ENCODE measurements around the gene ZPBP2.

Gene ZPBP2

GRCh38 chr17:39921323-39921722, 53.3 kb downstream of the ZPBP2 start:
- ATAC-seq: no peak
- no peak for TF ChIP-seq ZNF70 (CRISPR knock-in tag; IDR thresholded peaks at IDR 0.05)

GRCh38 chr17:39922006-39922405, 54.0 kb downstream of the ZPBP2 start:
- ATAC-seq: no peak
- TF ChIP-seq ZFP3 (CRISPR knock-in tag; IDR thresholded peaks at IDR 0.05): no peak

GRCh38 chr17:39923230-39923629, 55.2 kb downstream of the ZPBP2 start:
- no peak for ATAC-seq
- TF ChIP-seq PPARA (CRISPR knock-in tag; IDR thresholded peaks at IDR 0.05; ENCODE audit: borderline replicate concordance) (no peak), CSDC2 (CRISPR knock-in tag; IDR thresholded peaks at IDR 0.05) (no peak)

- no peak for ATAC-seq
- TF ChIP-seq TOX (CRISPR knock-in tag; IDR thresholded peaks at IDR 0.05; ENCODE audit: borderline replicate concordance) (no peak), ESRRG (CRISPR knock-in tag; IDR thresholded peaks at IDR 0.05) (no peak), POU6F1 (CRISPR knock-in tag; IDR thresholded peaks at IDR 0.05; ENCODE audit: borderline replicate concordance, low read depth) (no peak), CREB5 (CRISPR knock-in tag; IDR thresholded peaks at IDR 0.05; ENCODE audit: low read depth) (no peak), ARNTL (CRISPR knock-in tag; IDR thresholded peaks at IDR 0.05; ENCODE audit: borderline replicate concordance, low read depth) (no peak), CSRNP3 (CRISPR knock-in tag; IDR thresholded peaks at IDR 0.05) (no peak), TSHZ2 (CRISPR knock-in tag; IDR thresholded peaks at IDR 0.05) (no peak), SNAI2 (CRISPR knock-in tag; IDR thresholded peaks at IDR 0.05) (no peak), ZFP3 (CRISPR knock-in tag; IDR thresholded peaks at IDR 0.05) (no peak), OSR1 (CRISPR knock-in tag; IDR thresholded peaks at IDR 0.05) (no peak)
Observed at GRCh38 chr17:39923836-39924690, 56.1 kb downstream of the ZPBP2 start.

GRCh38 chr17:39924691-39925055, 56.7 kb downstream of the ZPBP2 start:
- ATAC-seq: no peak
- TF ChIP-seq ISL1 (CRISPR knock-in tag; IDR thresholded peaks at IDR 0.05): no peak
- TF ChIP-seq OSR1 (CRISPR knock-in tag; IDR thresholded peaks at IDR 0.05): no peak
- no peak for TF ChIP-seq POU6F1 (CRISPR knock-in tag; IDR thresholded peaks at IDR 0.05; ENCODE audit: borderline replicate concordance, low read depth)
- no peak for TF ChIP-seq BACH2 (CRISPR knock-in tag; IDR thresholded peaks at IDR 0.05; ENCODE audit: borderline replicate concordance)
- TF ChIP-seq TCF4 (CRISPR knock-in tag; IDR thresholded peaks at IDR 0.05; ENCODE audit: borderline replicate concordance): no peak
- no peak for TF ChIP-seq RARB (CRISPR knock-in tag; IDR thresholded peaks at IDR 0.05)
- TF ChIP-seq ZC3H10 (CRISPR knock-in tag; IDR thresholded peaks at IDR 0.05): no peak
- TF ChIP-seq PATZ1 (CRISPR knock-in tag; IDR thresholded peaks at IDR 0.05; ENCODE audit: borderline replicate concordance): no peak
- no peak for TF ChIP-seq ZNF70 (CRISPR knock-in tag; IDR thresholded peaks at IDR 0.05)
- TF ChIP-seq SNAI2 (CRISPR knock-in tag; IDR thresholded peaks at IDR 0.05): no peak
- no peak for TF ChIP-seq TOX (CRISPR knock-in tag; IDR thresholded peaks at IDR 0.05; ENCODE audit: borderline replicate concordance)
- TF ChIP-seq CSRNP3 (CRISPR knock-in tag; IDR thresholded peaks at IDR 0.05): no peak

Data from SK-N-SH treated with all-trans-retinoic acid at 6 μM for 48 hours (cell line).